Transverse colon (tissue), 4 donors: ENCODE data around the gene FAM83C. TPM values are rescaled to one million over a fixed set of nuclear protein-coding genes. Genes with fewer than 3 reads are reported as not detected.

ENCODE experiments used
- DNase-seq: peaks from one replicate; pipeline ENCODE4 v3.0.0-alpha.2; 2019
- H3K27ac ChIP-seq, 4 donors: fragments of 200-600 bp; sonication (generic); 2 replicates each; pipeline ENCODE4 v1.5.1; 2016 to 2018; ENCODE audit warnings: inconsistent platforms in 4 of 4
- H3K27me3 ChIP-seq: fragments of 200-600 bp; sonication (generic); 2 replicates; pipeline ENCODE4 v1.5.1; 2017; ENCODE audit warnings: inconsistent platforms
- H3K36me3 ChIP-seq, 4 donors: fragments of 200-600 bp; sonication (generic); 2 replicates each; pipeline ENCODE4 v1.5.1; 2017 to 2019; ENCODE audit warnings: inconsistent platforms in 4 of 4
- H3K4me1 ChIP-seq, 4 donors: fragments of 200-600 bp; sonication (generic); 2 replicates each; pipeline ENCODE4 v1.5.1; 2017 to 2020; ENCODE audit warnings: inconsistent platforms in 4 of 4
- H3K4me3 ChIP-seq, 4 donors: fragments of 200-600 bp; sonication (generic); 1 replicate in 1 of 4; 2 replicates in 3 of 4; pipeline versions ENCODE4 v1.5.1 to v1.6.1; 2017 to 2019; ENCODE audit warnings: inconsistent platforms in 4 of 4
- H3K9me3 ChIP-seq, 2 donors: fragments of 200-600 bp; sonication (generic); 2 replicates each; pipeline ENCODE4 v1.5.1; 2017 to 2019; ENCODE audit warnings: inconsistent platforms in 2 of 2
- CTCF ChIP-seq, 5 experiments: fragments of 200-600 bp in 3 of 5; fragments of 450-650 bp in 2 of 5; sonication (generic) in 3 of 5; IDR thresholded peaks; 1 replicate in 2 of 5; 2 replicates in 3 of 5; pipeline ENCODE4 v1.5.1; 2016 to 2017; ENCODE audit warnings: antibody characterized with exemption in 5 of 5, inconsistent platforms in 3 of 5, mild to moderate bottlenecking in 2 of 5, moderate library complexity in 1 of 5
- EP300 ChIP-seq: sonication (generic); formaldehyde crosslinking; IDR thresholded peaks from one replicate; pipeline ENCODE4 v1.6.1; 2017; ENCODE audit warnings: antibody characterized with exemption, low read depth
- POLR2A ChIP-seq: fragments of 450-650 bp; IDR thresholded peaks from one replicate; pipeline ENCODE4 v1.6.1; 2016; ENCODE audit warnings: antibody characterized with exemption, mild to moderate bottlenecking, moderate library complexity
- POLR2AphosphoS5 ChIP-seq, 3 donors: sonication (generic); formaldehyde crosslinking; IDR thresholded peaks; one replicate each; pipeline ENCODE4 v1.6.1; 2016; ENCODE audit warnings: antibody characterized with exemption in 3 of 3
- WGBS, 2 donors: methylation state at CpG; one replicate each; pipeline ENCODE4 v1.1.5; 2018; ENCODE audit warnings: low coverage in 1 of 2; 5-methylcytosine and 5-hydroxymethylcytosine counted together
- in situ Hi-C, 4 donors: fragments of 200-750 bp; cut with MboI; loops; one replicate each; pipeline versions ENCODE4 v1.15.0 to v1.15.1; 2017; ENCODE audit warnings: low sequenced_read_pairs in 3 of 4, low pct_ligation_motif_present in 1 of 4, low pct_unique_long_range_greater_than_20kb in 1 of 4
- intact Hi-C: fragments of 100-400 bp; cut with DNase I; formaldehyde crosslinking; loops from one replicate; pipeline ENCODE4 v1.15.1; 2023; ENCODE audit warnings: low total_unique reads
- total RNA-seq, 4 donors: library from RNA; depleted of rRNA; stranded (reverse); fragments of >200 nt; gene quantifications; one replicate each; pipeline ENCODE4 v1.1.0, GENCODE V29; 2016

Gene FAM83C
- total RNA-seq, 4 donors from 2014 or later, result 0.14 TPM; not detected in 3

GRCh38 chr20:35281506-35282101 is 10.6 kb downstream of the FAM83C start:
- Histone ChIP-seq H3K36me3 (peaks cover 0 to 21% (median 0%) of the 10 kb centered on the region in 4 donors), H3K27ac (no peak overlapping the region), H3K9me3 (no peaks in the 10 kb centered on the region), H3K4me3 (no peak overlapping the region), H3K4me1 (peaks cover 15 to 42% (median 33%) of the 10 kb centered on the region in 4 donors), H3K27me3 (no peaks in the 10 kb centered on the region)
- in situ Hi-C loops (no loop called here), intact Hi-C loops (no loop called here)
- DNase-seq, result no peak
- WGBS, 2 donors, result 95 to 97% methylated on average over 4 to 10 of the region's 10 CpGs
- TF ChIP-seq CTCF (IDR thresholded peaks at IDR 0.05) (no peak), EP300 (no peak), POLR2AphosphoS5 (IDR thresholded peaks at IDR 0.05) (no peak), POLR2A (no peak)

- no peaks in the 10 kb centered on the region for H3K9me3 ChIP-seq
- DNase-seq, result no peak
- no peak overlapping the region for H3K27ac ChIP-seq
- in situ Hi-C loops (no loop called here), intact Hi-C loops (no loop called here)
- H3K4me1 ChIP-seq, result peaks cover 18 to 43% (median 40%) of the 10 kb centered on the region in 4 donors
- 96% methylated on average over 6 of the region's 6 CpGs; no CpG with 5 or more reads in 1 of the 2 donors for WGBS, 2 donors
- no peaks in the 10 kb centered on the region for H3K27me3 ChIP-seq
- H3K4me3 ChIP-seq, result no peak overlapping the region
- TF ChIP-seq POLR2AphosphoS5 (IDR thresholded peaks at IDR 0.05) (no peak), EP300 (no peak), CTCF (IDR thresholded peaks at IDR 0.05) (no peak), POLR2A (no peak)
- peaks cover 0 to 21% (median 0%) of the 10 kb centered on the region in 4 donors for H3K36me3 ChIP-seq
These were observed 11.7 kb downstream of the FAM83C start for GRCh38 chr20:35280523-35280922.

- WGBS, 2 donors, result 92 to 100% methylated on average over 2 to 7 of the region's 7 CpGs
- peaks cover 0 to 21% (median 0%) of the 10 kb centered on the region in 4 donors for H3K36me3 ChIP-seq
These were observed 12.6 kb downstream of the FAM83C start for GRCh38 chr20:35279533-35280174.

More at GRCh38 chr20:35279533-35280174, 12.6 kb downstream of the FAM83C start:
- Histone ChIP-seq H3K27ac (no peak overlapping the region), H3K4me3 (no peak overlapping the region), H3K9me3 (no peaks in the 10 kb centered on the region), H3K4me1 (peaks cover 12 to 36% (median 32%) of the 10 kb centered on the region in 4 donors), H3K27me3 (no peaks in the 10 kb centered on the region)
- intact Hi-C loops, result loop anchor here (10.0 kb wide), 1 partner anchor 135 kb away; the partner anchor contains the start of gene EDEM2
- in situ Hi-C loops, result no loop called here
- TF ChIP-seq EP300 (no peak), POLR2AphosphoS5 (IDR thresholded peaks at IDR 0.05) (no peak), CTCF (IDR thresholded peaks at IDR 0.05) (no peak), POLR2A (no peak)
- DNase-seq, result no peak
